ENCODE data around the gene SZT2.
"Not testable (repeated sequence)": the region's sequence is repeated elsewhere in the genome, so short reads cannot be mapped to it uniquely, and the experiment has no call there.

DNA sequence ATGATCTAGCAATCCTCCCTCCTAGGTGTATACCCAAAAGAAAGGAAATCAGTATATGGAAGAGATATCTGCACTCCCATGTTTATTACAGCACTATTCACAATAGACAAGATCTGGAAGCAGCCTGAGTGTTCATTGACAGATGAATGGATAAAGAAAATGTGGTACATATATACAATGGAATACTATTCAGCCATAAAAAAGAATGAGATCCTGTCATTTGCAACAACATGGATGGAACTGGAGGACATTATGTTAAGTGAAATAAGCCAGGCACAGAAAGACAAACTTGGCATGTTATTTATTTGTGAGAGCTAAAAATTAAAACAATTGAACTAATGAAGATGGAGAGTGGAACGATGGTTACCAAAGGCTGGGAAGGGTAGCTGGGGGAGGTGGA is 23.7 kb downstream of the SZT2 start:
- TF ChIP-seq CTCF (IDR thresholded peaks at IDR 0.05; ENCODE audit: low read depth, low read length); EZH2phosphoT487 (IDR thresholded peaks at IDR 0.05; ENCODE audit: low read depth): not testable (repeated sequence)

Measured in OCI-LY3 (cell line).